ENCODE measurements around the gene OXSR1. TPM values are rescaled to one million over a fixed set of nuclear protein-coding genes. Genes with fewer than 3 reads are reported as not detected.
A peak's percentile ranks its signal among the peaks of the same experiment; 100 is the strongest.
"Not testable (repeated sequence)": the region's sequence is repeated elsewhere in the genome, so short reads cannot be mapped to it uniquely, and the experiment has no call there.

The OXSR1 gene
- total RNA-seq, 1 donor from 2014 or later, result 66.0 TPM

DNA sequence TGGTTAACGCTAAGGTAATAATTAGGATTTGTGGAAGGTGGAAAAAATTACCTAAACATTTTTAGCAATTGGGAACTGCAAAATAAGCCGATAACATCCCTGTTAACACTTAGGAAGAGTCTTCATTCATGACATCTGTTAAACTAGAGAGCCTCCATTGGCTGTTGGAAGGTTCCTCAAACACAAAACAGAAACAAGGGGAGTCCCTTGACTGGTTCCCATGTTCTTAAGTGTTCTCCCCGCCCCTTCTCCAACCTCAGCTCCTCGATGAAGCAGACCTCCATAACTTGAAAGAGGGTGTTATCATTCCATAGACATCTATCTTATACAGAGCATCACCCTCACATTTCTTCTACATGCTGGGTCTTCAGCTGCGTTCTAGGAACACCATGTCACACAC, 102.8 kb downstream of the OXSR1 start:
- DNase-seq (ENCODE audit: low read depth), result no peak

DNA sequence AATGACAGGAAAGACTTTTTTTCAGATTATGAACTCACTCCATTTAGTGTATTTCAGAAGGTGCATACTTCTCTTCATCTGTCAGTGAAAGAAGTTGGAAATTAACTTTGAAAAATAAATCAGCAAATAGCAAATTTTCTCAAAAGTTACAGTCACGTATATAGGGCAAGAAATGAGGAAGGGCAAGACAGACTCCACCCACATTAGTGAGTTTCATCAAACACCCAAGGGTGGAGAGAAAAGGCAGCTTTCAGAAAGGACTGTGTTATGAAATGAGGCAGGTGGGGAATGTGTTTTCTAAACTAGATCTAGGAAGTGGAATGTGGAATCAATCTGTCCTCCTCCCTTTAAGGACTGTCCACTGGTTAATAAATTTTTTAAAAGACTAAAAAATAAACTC, 103.2 kb downstream of the OXSR1 start:
- no peak for DNase-seq (ENCODE audit: low read depth)

DNA sequence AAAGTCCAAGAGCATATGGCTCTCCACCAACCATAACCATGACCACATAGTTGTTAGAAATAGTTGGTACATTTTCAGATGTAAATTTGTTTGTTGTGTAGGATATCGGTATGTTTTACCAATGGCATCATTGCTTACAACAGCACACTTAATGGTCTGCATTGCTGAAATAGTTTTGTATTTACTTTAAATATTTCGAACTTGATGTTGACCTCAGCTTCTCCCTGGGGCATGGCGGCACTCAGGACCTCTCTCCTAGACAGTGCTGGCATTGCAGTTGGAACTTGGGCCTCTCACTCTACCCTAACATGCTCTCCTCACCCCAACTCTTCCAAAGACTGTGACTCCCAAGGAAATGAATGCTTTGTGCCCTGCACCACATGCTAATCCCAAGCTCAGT, 105.3 kb downstream of the OXSR1 start:
- DNase-seq (ENCODE audit: low read depth), result no peak

DNA sequence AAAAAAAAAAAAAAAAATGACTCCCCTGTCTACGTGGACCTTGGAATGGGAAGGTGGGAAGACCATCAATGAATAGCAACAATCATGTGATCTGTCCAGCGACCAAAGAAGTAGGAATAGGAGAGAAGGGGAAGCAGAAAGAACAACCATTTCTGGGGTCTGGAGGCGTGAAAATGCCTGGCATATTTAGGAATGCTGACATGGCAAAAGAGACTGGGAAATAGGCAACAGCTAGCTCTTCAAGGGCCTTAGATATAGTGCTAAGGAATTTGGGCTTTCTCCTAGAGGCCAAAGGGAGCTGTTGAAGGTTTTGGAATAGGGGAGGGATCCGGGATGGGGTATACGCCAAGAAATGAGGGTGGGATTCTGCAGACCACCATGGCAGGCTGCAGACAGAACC, 106.2 kb downstream of the OXSR1 start:
- no peak for DNase-seq (ENCODE audit: low read depth)

DNA sequence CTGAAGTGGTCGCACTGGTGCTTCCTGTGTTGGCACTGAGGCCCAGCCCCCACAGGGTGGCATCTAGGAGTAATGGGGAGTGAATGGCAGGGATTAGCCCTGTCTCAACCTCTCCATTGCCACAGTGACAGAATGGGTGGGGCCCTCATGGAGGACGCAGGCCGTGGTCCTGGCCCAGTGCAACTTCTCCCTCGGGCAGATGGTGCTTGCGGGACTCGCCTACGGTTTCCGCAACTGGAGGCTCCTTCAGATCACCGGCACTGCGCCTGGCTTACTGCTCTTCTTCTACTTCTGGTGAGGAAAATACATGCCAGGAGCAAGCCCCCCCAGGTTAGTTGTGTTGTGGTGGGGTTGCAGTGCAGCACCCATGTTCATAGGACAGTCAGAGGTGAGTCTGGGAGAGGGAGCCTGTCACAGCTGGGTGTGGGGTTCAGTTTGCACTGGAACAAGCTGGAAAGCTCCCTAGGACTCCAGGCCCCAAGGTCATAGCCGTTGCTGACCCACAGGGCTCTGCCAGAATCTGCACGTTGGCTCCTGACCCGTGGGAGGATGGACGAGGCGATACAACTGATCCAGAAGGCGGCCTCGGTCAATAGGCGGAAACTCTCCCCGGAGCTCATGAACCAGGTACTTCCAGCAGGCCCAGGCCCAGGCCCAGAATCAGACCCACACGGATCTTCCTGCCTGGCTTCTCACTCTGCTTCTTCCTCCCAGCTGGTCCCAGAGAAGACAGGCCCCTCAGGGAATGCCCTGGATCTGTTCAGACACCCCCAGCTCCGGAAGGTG, 109.7 kb downstream of the OXSR1 start:
- no peak for DNase-seq (ENCODE audit: low read depth)

DNA sequence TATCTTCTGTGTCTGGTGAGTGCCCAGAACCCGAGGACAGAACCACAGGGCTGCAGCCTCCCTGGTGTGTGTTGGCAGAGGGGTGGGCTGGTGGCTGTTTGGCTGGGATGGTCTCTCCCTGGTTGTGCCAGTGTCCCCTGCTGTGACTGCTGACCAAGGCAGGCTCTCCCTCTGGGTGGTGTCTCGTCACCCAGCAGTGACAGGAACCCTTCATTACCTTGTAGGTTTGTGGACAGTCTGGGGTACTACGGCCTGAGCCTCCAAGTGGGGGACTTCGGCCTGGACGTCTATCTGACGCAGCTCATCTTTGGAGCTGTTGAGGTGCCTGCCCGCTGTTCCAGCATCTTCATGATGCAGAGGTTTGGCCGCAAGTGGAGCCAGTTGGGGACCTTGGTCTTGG, 110.3 kb downstream of the OXSR1 start:
- no peak for DNase-seq (ENCODE audit: low read depth)

DNA sequence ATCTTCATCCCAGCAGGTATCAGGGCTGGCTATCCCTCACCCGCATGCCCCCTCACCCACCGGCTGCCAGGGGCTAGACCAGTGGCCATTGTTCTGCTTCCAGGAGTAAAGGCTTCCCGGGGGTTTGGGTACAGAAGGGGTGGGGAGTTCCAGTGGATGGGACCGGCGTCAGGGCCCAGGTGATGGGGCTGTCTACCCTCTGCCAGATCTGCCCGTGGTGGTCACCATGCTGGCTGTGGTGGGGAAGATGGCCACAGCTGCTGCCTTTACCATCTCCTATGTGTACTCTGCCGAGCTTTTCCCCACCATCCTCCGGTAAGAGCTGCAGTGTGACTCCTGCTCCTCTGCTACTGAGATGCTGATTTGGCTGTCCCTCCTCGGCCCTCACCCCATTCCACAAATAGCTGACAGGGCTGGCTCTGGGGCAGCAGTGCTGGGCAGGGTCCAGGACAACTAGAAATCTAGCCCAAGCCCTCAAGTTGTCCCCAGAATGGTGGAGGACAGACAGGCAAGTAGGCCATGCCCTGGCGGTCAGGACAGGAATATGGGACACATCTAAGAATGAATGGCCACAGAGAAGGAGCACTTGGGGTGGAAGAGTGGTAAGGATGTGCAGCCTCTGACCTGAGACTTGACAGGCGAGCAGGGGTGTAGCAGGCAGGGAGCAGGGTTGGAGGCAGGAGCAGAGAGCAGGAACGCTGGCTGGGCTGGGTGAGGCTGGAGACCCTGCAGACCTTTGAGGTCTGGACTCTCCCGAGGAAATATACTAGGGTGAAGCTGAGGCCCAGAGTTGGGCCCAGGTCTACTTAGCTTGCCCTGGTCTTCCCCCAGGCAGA, 111.0 kb downstream of the OXSR1 start:
- no peak for DNase-seq (ENCODE audit: low read depth)

DNA sequence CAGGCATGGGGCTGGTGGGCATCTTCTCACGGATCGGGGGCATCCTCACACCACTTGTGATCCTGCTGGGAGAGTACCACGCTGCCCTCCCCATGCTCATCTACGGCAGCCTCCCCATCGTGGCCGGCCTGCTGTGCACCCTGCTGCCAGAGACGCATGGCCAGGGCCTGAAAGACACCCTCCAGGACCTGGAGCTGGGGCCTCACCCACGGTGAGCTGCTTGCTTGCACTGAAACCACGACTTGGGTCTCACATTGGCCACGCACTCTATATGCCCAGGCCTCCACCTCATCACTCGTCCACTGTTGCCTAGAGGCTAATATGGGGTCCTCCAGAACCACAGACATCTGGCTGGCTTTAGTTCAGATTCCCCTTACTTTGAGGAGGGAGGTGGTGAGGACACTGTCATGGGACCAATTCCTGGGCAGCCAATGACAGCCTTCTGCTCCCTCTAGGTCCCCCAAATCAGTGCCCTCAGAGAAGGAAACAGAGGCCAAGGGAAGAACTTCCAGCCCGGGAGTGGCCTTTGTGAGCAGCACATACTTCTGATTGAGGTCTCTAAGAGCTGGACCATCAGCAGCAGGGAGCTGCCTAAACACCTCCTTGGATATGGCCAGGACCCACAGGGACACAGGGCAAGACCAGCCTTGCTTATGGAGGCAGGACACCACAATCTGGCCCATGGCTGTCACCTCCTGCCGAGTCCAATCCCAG, 111.7 kb downstream of the OXSR1 start:
- DNase-seq (ENCODE audit: low read depth), result no peak

DNA sequence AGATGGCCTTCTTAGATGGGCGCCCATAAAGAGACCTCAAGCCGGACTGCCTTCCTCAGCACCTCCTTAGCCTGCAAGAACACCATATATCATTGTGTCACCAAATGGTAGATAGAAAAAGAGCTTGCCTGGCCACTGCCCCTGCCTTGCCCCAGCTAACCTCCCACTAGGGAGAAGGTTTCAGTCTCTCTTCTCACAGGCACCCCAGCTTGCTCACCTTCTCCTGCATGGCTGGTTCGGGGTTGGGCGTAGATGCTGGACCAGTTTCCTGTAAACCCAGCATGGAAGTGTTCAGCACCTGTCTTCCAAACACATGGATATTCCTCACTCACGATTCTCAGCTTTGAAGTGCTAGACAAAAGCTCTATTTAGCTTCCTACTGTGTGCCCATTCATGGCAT, 113.5 kb downstream of the OXSR1 start:
- DNase-seq (ENCODE audit: low read depth), result no peak

DNA sequence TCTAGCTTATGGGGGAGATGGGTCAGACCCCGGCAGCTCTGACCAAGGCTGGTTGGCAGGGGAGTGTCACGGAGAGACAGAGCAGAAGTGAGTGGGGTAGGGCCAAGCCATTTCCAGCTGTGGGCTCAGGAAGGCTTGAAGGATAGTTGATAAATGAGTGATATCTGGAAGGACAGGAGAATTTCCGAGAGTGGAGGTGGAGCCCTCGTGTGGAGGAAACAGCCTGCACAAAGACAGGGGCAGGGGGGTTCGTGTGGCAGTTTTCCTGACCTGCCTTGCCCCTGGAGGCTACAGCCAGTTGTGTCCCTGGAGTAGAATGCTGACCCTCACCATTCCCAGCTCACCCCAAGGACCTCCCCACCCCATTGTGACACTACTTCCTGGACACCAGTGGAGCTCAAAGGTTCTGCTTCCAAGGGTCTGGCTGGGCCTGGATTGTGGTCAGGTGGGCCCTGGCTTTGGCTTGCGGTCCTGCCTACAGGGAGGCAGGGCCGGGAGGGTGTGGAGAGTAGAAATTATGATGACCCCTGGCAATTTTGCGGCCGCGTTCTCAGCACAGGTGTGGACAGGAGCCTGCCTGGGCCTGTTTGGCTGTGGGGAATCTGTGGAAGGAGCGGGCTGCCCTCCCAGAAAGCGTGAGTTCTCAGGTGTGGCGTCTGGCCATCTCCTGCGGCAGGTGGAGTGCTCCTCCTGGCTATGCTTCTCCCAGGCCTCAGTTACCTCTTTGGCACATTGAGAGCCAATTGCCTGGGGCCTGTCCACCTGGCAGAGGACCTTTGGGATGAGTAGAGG, 116.8 kb downstream of the OXSR1 start, which contains the start of gene SLC22A14:
Gene SLC22A14 (plus strand): TSS at position 400 of the 792 bp plus-strand sequence. CDS start 23,733 bp downstream, outside the sequence.
- no peak for DNase-seq (ENCODE audit: low read depth)

DNA sequence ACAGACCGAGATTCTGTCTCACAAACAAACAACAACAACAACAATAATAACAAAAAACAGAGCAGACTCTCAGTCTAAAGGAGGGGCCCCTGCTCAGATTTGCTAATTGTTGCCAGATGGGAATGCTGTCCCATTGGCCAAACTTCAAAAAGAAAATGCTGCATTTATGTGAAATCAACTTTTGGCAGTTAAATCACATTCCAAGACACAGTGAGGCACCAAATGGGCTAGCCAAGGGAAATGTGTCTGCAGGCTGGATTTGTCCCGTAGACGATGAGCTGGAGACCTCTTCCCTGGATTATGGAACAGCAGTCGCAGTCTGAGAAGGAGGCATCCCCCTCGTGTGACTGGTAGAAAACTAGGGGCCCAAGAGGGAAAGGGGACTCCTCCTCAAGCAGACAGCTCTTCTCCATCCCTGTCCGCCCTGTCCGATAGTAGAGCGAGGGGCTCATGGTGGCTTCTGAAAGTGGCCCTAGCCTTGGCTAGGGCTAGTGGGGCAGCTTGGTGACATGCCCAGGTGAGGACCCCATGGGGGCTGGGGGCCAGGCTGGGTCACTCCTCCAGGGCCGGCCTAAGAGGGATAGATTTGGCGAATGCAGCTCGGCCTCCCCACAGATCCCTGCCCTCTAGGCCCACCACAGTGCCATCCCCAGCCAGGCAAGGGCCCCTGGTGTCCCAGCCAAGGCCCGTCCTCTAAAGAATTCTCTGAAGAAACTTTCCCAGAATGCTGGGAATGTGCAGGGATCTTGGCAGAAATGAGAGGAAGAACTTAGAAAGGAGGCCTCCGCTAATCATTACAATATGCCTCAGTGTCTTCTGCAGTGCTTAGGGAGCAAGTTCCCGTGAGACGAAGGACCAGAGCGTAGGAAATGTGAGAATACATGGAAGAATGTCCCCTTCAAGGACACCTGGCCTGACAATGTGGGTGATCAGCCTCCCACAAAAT, 118.7 kb downstream of the OXSR1 start:
- no peak for DNase-seq (ENCODE audit: low read depth)

DNA sequence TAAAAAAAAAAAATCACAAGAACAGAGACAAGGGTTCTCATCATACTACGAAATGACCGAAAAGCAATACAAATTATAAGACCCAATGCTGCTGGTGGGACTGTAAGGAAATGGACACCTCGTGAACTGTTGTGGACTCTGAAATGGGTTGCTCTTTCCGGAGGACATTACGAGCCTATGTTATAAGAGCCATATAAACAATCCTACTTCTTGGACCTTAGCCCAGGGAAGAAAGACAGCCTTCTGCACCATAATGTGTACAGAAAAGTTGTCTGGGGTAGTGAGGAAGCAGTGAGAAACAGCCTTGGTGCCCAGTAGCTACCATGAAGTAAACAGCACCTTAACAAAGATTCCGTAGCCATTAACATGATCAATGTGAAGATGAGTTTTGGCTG, 119.4 kb downstream of the OXSR1 start:
- no peak for DNase-seq (ENCODE audit: low read depth)

DNA sequence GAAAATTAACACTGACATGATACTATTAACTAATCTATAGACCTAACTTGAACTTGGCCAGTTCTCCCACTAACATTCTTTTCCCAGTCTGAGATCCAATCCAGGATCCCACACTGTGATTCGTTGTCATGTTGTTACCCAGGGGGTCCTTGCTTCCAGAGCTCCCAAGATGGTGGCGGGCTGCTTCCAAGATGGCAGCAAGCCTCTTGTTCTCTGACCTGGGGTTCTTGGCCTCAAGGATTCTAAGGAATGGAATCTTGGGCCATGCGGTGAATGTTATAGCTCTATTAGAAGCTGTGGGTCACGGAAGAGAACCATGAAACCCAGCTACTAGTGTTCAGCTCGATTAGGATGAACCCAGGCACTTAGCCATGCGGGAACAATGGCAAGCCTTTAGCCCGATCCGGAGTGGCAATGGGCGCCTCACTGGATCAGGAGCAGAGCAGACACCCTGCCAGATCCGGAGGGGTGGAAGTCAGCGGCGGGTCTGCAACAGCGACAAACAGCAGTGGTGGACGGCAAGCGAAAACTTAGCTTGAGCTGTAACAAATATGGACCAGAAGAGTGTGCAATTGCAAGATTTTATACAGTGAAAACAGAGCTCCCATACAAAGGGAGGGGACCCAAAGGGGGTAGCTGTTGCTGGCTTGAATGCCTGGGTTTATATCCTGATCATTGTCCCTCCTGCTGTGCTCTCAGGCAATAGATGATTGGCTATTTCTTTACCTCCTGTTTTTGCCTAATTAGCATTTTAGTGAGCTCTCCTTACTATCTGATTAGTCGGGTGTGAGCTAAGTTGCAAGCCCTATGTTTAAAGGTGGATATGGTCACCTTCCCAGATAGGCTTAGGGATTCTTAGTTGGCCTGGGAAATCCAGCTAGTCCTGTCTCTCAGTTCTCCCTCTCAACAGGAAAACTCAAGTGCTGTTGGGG, 124.2 kb downstream of the OXSR1 start:
- DNase-seq (ENCODE audit: low read depth), result not testable (repeated sequence)

DNA sequence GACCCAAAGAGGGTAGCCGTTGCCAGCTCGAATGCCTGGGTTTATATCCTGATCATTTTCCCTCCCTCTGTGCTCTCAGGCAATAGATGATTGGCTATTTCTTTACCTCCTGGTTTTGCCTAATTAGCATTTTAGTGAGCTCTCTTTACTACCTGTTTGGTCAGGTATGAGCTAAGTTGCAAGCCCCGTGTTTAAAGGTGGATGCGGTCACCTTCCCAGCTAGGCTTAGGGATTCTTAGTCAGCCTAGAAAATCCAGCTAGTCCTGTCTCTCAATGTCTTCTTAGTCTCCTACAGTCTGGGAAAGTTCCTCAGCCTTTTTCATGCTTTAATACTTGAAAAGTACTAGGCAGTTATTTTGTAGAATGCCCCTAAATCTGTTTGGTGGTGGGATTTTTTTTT, 131.7 kb downstream of the OXSR1 start:
- DNase-seq (ENCODE audit: low read depth), result not testable (repeated sequence)

DNA sequence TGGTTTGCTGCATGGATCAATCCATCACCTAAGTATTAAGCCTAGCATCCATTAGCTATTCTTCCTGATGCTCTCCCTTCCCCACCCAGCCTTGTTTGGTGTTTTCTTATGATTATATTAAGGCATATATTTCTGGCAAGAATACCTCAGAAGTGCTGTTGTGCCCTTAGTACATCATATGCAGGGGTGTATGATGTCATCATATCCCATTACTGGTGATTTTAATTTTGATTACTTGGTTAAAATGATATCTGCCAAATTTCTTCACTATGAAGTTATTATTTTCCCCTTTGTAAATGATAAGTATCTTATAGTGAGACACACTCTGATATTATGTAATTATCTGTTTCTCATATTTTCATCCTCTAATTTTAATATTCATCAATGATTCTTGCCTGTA, 132.2 kb downstream of the OXSR1 start:
- no peak for DNase-seq (ENCODE audit: low read depth)

DNA sequence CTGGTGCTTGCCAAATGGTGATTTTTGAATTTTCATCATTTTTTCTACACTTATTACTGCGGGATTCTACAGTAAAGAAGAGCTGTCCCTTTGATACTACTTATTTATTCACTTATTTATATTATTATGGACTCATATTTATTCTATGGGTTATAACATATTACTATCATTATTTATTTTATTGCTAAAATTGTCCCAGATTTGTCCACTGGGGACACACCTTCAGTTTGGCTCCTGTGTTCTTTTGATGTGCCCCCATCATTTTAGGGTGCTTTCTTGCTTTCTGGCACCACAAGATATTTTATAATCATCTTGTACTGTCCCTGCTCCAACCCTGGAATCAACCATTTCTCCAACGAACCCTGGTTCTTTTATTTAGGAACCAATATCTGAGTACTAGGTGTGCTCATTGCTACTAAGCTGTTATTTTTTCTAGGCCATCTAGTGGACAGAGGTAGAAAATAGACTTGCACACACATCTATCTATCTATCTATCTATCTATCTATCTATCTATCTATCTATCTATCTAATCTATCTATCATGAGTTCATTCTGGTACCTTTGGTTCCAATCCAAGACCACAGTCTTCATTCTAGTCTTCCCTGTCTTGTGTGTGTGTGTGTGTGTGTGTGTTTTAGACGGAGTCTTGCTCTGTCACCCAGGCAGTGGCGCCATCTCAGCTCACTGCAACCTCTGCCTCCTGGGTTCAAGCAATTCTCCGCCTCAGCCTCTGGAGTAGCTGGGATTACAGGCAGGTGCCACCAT, 132.8 kb downstream of the OXSR1 start:
- DNase-seq (ENCODE audit: low read depth), result peak; percentile 33

Data from renal cortical epithelial cell (primary cell).